Liver (tissue), 9 donors: ENCODE results near the gene ARMC7. TPM values are rescaled to one million over a fixed set of nuclear protein-coding genes. Genes with fewer than 3 reads are reported as not detected.

Source experiments
- DNase-seq: peaks from one replicate; pipeline ENCODE4 v3.0.0-alpha.2; 2017; ENCODE audit warnings: low spot score
- H3K27ac ChIP-seq, 2 donors: one replicate each; pipeline ENCODE4 v1.7.0; 2013; ENCODE audit warnings: inconsistent platforms in 2 of 2, low read length in 2 of 2, control low read depth in 1 of 2, low read depth in 1 of 2, mild to moderate bottlenecking in 1 of 2
- H3K27me3 ChIP-seq, 4 donors: one replicate each; pipeline versions ENCODE4 v1.6.1 to v1.7.0; 2013; ENCODE audit warnings: low read length in 3 of 4, inconsistent platforms in 1 of 4, mild to moderate bottlenecking in 1 of 4, moderate library complexity in 1 of 4; ENCODE audit not compliant: control insufficient read depth in 4 of 4, insufficient read depth in 4 of 4
- H3K36me3 ChIP-seq, 4 donors: one replicate each; pipeline versions ENCODE4 v1.6.1 to v1.7.0; 2013; ENCODE audit warnings: low read length in 3 of 4, mild to moderate bottlenecking in 3 of 4, low read depth in 1 of 4, moderate library complexity in 1 of 4; ENCODE audit not compliant: control insufficient read depth in 4 of 4, insufficient read depth in 3 of 4
- H3K4me1 ChIP-seq, 4 donors: one replicate each; pipeline versions ENCODE4 v1.6.1 to v1.7.0; 2013; ENCODE audit warnings: low read length in 3 of 4, mild to moderate bottlenecking in 3 of 4, moderate library complexity in 1 of 4; ENCODE audit not compliant: control insufficient read depth in 4 of 4, insufficient read depth in 4 of 4
- H3K4me3 ChIP-seq, 3 donors: one replicate each; pipeline versions ENCODE4 v1.6.1 to v1.7.0; 2013; ENCODE audit warnings: low read length in 3 of 3, control low read depth in 1 of 3, low read depth in 1 of 3, mild to moderate bottlenecking in 1 of 3
- H3K9ac ChIP-seq, 2 donors: one replicate each; pipeline ENCODE4 v1.7.0; 2013; ENCODE audit warnings: low read length in 2 of 2, mild to moderate bottlenecking in 2 of 2, moderate library complexity in 2 of 2, control low read depth in 1 of 2, low read depth in 1 of 2
- H3K9me3 ChIP-seq, 4 donors: one replicate each; pipeline versions ENCODE4 v1.6.1 to v1.7.0; 2013; ENCODE audit warnings: low read length in 3 of 4; ENCODE audit not compliant: control insufficient read depth in 4 of 4
- FOXA1 ChIP-seq: IDR thresholded peaks from 2 replicates; pipeline ENCODE4 v1.6.1; 2016; ENCODE audit warnings: antibody characterized with exemption
- FOXA2 ChIP-seq: IDR thresholded peaks from 2 replicates; pipeline ENCODE4 v1.6.1; 2016; ENCODE audit warnings: antibody characterized with exemption
- GABPA ChIP-seq, 2 donors: IDR thresholded peaks in 1 of 2; conservative IDR thresholded peaks in 1 of 2; 2 replicates each; pipeline ENCODE4 v1.6.1; 2016; ENCODE audit warnings: antibody characterized with exemption in 2 of 2, mild to moderate bottlenecking in 1 of 2, moderate library complexity in 1 of 2
- HNF4A ChIP-seq, 2 donors: conservative IDR thresholded peaks; 2 replicates each; pipeline ENCODE4 v1.6.1; 2016; ENCODE audit warnings: antibody characterized with exemption in 2 of 2, mild to moderate bottlenecking in 2 of 2
- HNF4G ChIP-seq: IDR thresholded peaks from 2 replicates; pipeline ENCODE4 v1.6.1; 2016; ENCODE audit warnings: antibody characterized with exemption
- JUND ChIP-seq, 2 donors: IDR thresholded peaks; 2 replicates each; pipeline ENCODE4 v1.6.1; 2016; ENCODE audit warnings: antibody characterized with exemption in 2 of 2
- NR2F2 ChIP-seq: IDR thresholded peaks from 2 replicates; pipeline ENCODE4 v1.6.1; 2016; ENCODE audit warnings: antibody characterized with exemption
- RAD21 ChIP-seq, 2 donors: IDR thresholded peaks; 2 replicates each; pipeline ENCODE4 v1.6.1; 2016; ENCODE audit warnings: antibody characterized with exemption in 2 of 2, mild to moderate bottlenecking in 2 of 2
- SP1 ChIP-seq: IDR thresholded peaks from 2 replicates; pipeline ENCODE4 v1.6.1; 2018; ENCODE audit warnings: antibody characterized with exemption, mild to moderate bottlenecking
- TAF1 ChIP-seq: conservative IDR thresholded peaks from 2 replicates; pipeline ENCODE4 v1.6.1; 2016; ENCODE audit warnings: antibody characterized with exemption, mild to moderate bottlenecking
- ZBTB33 ChIP-seq: IDR thresholded peaks from 2 replicates; pipeline ENCODE4 v1.6.1; 2016; ENCODE audit warnings: antibody characterized with exemption
- WGBS: extraction: QIAGEN DNeasy Blood & Tissue Kit; methylation state at CpG from one replicate; pipeline ENCODE4 v1.1.7; 2013; 5-methylcytosine and 5-hydroxymethylcytosine counted together
- polyA plus RNA-seq, 2 donors: library from polyadenylated mRNA; stranded (reverse) in 1 of 2; unstranded in 1 of 2; fragments of 200-250 nt in 1 of 2; fragments of >200 nt in 1 of 2; fragmentation: Nextera tagmentation in 1 of 2; extraction: Ambion mirVana in 1 of 2; gene quantifications; one replicate each; pipeline versions ENCODE4 v1.2.1 to v1.2.3, GENCODE V29; 2013 to 2015
- total RNA-seq, 2 donors: library from RNA; depleted of rRNA; stranded (reverse); fragments of >200 nt; gene quantifications; one replicate each; pipeline ENCODE4 v1.2.3, GENCODE V29; 2014
- TF ChIP-seq, protein P1 (sequence below): IDR thresholded peaks from 2 replicates; pipeline ENCODE4 v1.6.1; 2016; ENCODE audit warnings: antibody characterized with exemption
- TF ChIP-seq, protein P2 (sequence below): IDR thresholded peaks from 2 replicates; pipeline ENCODE4 v1.6.1; 2016; ENCODE audit warnings: antibody characterized with exemption, mild to moderate bottlenecking
- TF ChIP-seq, protein P3 (sequence below): fragments of 150-350 bp; IDR thresholded peaks from 2 replicates; pipeline ENCODE4 v1.5.1; 2017; ENCODE audit warnings: improper control_type of control experiment, low read depth, low read length; ENCODE audit not compliant: missing input control
- donor health status: healthy.
- donor health status: healthy.
- donor health status: healthy.
- donor health status: healthy.
- donor health status: healthy.

The ARMC7 gene
- total and polyA plus RNA-seq, 4 donors = 1.7 to 6.6 (median 3.7) TPM

DNA sequence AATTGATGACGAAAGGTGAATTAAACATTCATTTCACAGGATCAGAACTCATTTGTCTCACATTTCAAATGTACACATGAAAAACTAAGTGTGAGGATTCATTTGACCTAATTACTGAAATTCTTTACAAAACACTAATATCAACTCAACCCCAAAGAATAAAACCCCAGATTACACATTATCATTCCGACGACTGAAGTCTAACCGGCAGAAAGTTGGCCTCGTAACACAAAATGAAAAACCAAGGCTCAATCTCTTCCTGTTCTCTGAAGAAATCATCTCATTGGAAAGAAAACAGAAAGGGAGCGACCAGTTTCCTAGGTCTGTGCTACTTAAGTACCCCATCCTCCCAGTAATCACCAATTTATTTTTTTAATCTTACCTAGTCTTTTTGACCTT is 42.8 kb downstream of the ARMC7 start:
- Histone ChIP-seq H3K4me1 (peaks cover 0 to 16% (median 8%) of the 10 kb centered on the region in 4 donors), H3K27me3 (no peaks in the 10 kb centered on the region), H3K4me3 (no peak overlapping the region), H3K36me3 (peaks cover 0 to 2% (median 0%) of the 10 kb centered on the region in 4 donors), H3K9ac (no peak overlapping the region), H3K9me3 (no peaks in the 10 kb centered on the region), H3K27ac (no peak overlapping the region)
- no peak for DNase-seq
- WGBS = 93% methylated on average over 6 of the region's 6 CpGs
- TF ChIP-seq FOXA1 = no peak
- TF ChIP-seq FOXA2 = no peak
- TF ChIP-seq, protein P1, sequence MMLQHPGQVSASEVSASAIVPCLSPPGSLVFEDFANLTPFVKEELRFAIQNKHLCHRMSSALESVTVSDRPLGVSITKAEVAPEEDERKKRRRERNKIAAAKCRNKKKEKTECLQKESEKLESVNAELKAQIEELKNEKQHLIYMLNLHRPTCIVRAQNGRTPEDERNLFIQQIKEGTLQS = no peak
- TF ChIP-seq SP1 = no peak
- TF ChIP-seq GABPA (IDR thresholded peaks at IDR 0.05 in 1 of 2, conservative IDR thresholded peaks at IDR 0.05 in 1 of 2) = no peak
- TF ChIP-seq, protein P2, sequence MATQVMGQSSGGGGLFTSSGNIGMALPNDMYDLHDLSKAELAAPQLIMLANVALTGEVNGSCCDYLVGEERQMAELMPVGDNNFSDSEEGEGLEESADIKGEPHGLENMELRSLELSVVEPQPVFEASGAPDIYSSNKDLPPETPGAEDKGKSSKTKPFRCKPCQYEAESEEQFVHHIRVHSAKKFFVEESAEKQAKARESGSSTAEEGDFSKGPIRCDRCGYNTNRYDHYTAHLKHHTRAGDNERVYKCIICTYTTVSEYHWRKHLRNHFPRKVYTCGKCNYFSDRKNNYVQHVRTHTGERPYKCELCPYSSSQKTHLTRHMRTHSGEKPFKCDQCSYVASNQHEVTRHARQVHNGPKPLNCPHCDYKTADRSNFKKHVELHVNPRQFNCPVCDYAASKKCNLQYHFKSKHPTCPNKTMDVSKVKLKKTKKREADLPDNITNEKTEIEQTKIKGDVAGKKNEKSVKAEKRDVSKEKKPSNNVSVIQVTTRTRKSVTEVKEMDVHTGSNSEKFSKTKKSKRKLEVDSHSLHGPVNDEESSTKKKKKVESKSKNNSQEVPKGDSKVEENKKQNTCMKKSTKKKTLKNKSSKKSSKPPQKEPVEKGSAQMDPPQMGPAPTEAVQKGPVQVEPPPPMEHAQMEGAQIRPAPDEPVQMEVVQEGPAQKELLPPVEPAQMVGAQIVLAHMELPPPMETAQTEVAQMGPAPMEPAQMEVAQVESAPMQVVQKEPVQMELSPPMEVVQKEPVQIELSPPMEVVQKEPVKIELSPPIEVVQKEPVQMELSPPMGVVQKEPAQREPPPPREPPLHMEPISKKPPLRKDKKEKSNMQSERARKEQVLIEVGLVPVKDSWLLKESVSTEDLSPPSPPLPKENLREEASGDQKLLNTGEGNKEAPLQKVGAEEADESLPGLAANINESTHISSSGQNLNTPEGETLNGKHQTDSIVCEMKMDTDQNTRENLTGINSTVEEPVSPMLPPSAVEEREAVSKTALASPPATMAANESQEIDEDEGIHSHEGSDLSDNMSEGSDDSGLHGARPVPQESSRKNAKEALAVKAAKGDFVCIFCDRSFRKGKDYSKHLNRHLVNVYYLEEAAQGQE = no peak

DNA sequence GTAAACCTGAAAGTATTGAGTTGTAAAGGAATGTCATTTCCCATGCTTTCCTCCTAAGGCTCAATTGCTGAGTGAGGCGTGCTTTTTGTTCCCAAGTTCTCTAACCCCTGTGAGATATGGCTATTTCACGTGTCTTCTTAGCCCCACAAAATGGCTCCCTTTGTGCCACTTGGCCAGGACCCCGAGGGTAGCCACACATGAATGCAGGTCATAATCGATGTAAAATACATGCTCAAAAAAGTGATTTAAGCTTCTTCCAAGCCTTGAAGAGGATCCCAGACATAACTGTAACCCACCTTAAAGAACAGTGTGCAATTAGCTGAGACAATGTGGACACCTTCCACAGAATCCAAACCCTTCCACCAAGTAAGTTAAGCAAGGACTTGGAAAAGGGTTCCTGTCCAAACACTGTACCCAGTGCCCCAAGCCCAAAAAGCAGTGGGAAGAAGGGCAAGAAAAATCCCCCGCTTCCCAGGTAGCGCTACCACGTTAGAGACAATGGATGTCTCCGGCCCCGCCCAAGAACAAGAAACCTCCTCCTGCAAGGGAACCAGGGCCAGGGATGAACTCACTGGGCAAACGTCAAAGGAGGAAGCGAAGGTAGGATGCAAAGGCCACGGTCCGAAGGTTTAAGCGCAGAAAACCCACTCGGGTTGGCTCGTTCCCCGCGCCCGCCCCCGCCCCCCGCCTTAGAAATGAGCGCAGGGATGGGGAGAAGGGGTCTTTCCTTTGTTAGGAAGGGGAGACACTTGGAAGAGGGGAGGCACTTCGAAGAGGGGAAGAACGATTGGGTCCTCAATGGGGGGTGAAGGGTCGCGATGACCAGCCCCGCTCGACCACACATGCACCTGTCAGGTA is 43.4 kb downstream of the ARMC7 start:
- no peaks in the 10 kb centered on the region for H3K9me3 ChIP-seq
- no peaks in the 10 kb centered on the region for H3K27me3 ChIP-seq
- H3K4me1 ChIP-seq = peaks cover 0 to 16% (median 7%) of the 10 kb centered on the region in 4 donors
- peak; percentile 36 for DNase-seq
- no peaks in the 10 kb centered on the region for H3K36me3 ChIP-seq
- WGBS = 19% methylated on average over 28 of the region's 28 CpGs
- peak overlapping the region; percentile 82 to 84 (median 83) for H3K4me3 ChIP-seq
- peak overlapping the region in 1 of 2 donors; percentile 57 for H3K9ac ChIP-seq
- no peak overlapping the region for H3K27ac ChIP-seq
- TF ChIP-seq RAD21 (IDR thresholded peaks at IDR 0.05) (no peak), FOXA2 (no peak), FOXA1 (no peak), JUND (IDR thresholded peaks at IDR 0.05) (no peak), TAF1 (no peak), NR2F2 (no peak), HNF4A (conservative IDR thresholded peaks at IDR 0.05) (no peak), HNF4G (no peak), ZBTB33 (no peak)
- TF ChIP-seq, protein P3, sequence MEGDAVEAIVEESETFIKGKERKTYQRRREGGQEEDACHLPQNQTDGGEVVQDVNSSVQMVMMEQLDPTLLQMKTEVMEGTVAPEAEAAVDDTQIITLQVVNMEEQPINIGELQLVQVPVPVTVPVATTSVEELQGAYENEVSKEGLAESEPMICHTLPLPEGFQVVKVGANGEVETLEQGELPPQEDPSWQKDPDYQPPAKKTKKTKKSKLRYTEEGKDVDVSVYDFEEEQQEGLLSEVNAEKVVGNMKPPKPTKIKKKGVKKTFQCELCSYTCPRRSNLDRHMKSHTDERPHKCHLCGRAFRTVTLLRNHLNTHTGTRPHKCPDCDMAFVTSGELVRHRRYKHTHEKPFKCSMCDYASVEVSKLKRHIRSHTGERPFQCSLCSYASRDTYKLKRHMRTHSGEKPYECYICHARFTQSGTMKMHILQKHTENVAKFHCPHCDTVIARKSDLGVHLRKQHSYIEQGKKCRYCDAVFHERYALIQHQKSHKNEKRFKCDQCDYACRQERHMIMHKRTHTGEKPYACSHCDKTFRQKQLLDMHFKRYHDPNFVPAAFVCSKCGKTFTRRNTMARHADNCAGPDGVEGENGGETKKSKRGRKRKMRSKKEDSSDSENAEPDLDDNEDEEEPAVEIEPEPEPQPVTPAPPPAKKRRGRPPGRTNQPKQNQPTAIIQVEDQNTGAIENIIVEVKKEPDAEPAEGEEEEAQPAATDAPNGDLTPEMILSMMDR = no peak
- TF ChIP-seq, protein P1 = no peak
- TF ChIP-seq, protein P2 = no peak
